Suppressor macrophage treated with lipopolysaccharide for 1 hour (primary cell): ENCODE data around the gene SNX18.
A peak's percentile ranks its signal among the peaks of the same experiment; 100 is the strongest.
"Not testable (repeated sequence)": the region's sequence is repeated elsewhere in the genome, so short reads cannot be mapped to it uniquely, and the experiment has no call there.

Experiments used
- DNase-seq, 3 donors: peaks; one replicate each; pipeline ENCODE4 v3.0.0-alpha.2; 2020 to 2022

The SNX18 gene, protein sequence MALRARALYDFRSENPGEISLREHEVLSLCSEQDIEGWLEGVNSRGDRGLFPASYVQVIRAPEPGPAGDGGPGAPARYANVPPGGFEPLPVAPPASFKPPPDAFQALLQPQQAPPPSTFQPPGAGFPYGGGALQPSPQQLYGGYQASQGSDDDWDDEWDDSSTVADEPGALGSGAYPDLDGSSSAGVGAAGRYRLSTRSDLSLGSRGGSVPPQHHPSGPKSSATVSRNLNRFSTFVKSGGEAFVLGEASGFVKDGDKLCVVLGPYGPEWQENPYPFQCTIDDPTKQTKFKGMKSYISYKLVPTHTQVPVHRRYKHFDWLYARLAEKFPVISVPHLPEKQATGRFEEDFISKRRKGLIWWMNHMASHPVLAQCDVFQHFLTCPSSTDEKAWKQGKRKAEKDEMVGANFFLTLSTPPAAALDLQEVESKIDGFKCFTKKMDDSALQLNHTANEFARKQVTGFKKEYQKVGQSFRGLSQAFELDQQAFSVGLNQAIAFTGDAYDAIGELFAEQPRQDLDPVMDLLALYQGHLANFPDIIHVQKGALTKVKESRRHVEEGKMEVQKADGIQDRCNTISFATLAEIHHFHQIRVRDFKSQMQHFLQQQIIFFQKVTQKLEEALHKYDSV

DNA sequence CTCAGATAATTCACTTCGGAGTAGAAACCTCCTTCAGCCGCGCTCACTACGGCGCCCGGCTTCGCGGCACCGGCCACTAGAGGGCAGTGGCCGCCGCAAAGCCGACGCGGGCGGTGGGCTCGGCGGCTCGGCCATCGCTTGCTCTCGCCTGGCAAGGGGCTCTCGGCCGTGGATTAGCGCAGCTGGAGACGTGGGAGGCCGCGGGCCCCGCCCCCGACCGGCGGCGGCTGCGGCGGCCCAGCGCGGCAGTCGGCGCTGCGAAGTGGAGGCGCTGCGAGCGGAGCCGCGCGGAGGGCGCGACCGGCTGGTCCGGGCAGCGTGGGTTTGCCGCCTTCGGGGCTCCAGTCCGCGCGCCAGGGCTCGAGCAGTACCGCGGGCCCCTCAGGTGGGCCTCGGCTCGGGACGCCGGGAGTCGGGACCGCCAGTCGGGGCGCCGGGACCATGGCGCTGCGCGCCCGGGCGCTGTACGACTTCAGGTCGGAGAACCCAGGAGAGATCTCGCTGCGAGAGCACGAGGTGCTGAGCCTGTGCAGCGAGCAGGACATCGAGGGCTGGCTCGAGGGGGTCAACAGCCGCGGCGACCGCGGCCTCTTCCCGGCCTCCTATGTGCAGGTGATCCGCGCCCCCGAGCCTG is at the start of gene SNX18:
Gene SNX18, plus strand, starts transcription at position 248 of the 634 bp plus-strand sequence. Its CDS starts 194 bp downstream, at position 442.
- peak; percentile 96 to 98 (median 98) for DNase-seq

DNA sequence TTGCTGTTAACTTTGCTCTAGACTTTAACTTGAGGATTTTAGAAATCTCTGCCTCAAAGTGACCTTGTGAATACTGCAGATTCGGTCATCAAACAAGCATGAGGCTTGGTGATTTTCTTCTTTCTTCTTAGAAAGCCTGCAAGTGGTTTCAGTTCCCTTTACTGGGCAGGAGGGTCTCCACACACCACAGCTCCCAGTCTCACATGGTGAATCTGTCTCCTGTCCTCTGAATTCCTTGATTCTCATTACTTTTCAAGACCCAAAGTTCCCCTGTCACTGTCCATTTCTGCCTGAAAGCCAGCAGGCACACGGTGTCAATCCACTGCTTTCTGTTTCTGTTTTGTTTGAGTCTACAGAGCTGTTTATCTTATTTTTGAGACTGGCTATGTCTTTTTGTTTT is 47.9 kb upstream of the SNX18 start:
- DNase-seq, result peak in 2 of 3 donors; percentile 9 to 22

DNA sequence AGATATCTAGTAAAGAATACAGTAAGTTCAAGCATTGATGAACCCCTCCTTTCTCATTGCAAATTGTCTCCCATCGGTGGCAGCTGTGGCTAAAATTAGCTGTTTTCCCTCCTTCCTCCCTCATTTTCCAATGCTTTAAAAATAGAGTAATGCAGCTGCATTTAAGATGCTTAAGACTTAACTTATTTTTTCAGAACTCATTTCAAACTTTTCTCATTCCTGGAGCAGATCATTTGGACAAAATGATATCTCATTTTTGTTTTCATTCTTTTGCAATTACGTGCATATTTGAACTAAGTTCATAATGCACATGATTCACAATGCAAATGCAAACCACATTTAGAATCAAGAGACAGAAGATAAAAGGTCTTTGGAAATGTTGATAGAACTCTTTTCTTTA is 47.4 kb upstream of the SNX18 start:
- DNase-seq, result no peak

DNA sequence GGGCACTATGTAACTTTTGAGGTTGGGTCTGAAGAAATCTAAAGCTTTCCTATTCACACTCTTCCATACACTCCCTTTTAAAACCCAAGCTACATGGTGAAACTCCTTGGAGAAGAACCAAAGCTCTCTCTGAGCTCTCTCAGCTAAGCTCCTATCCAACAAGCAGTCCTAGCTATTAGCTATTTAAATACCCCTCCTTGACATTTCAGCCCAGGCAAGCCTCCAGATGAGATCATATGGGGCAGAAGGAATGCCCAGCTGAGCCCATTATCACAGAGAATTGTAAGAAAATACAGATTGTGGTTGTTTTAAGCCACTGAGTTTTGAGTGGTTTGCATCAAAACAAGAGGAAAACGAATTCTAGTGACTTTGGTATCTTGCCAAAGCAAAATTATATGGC is 46.9 kb upstream of the SNX18 start:
- DNase-seq, result no peak

DNA sequence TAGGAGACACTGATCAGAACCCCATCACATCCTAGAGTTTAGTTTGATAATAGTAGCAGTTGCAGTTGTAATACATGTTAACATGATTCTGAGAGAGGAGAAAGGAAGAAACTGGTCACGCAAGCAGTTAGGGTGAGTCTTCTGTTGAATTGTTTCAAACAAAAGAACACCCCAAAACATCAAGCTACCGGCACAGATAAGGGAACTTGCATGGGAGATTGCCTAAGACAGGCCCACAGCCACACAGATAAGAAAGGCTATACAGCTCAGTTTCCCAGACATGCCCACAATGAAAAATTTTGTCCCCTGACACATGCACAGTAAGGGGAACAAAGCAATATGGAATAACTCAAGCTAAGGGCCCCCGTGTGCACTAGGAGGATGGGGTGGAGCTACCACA is 46.2 kb upstream of the SNX18 start:
- no peak for DNase-seq

DNA sequence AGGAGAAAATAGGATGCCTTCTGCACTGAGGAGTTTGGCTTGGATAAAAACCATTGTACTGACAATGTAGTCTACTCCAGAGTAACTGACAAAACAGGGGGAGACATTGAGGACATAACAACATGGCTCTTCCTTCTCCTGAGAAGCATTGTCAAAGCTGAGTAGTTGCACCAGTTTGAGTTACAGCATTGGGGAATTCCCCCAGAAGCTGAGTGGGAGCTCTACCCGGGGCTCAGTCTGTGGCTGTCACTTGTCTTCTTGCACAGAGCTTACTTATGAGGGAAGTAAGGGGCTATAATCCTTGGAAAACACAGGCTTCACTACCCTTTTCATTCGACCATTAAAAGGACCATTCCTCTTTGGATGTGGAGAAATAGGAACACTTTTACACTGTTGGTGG is 40.9 kb upstream of the SNX18 start:
- peak; percentile 62 to 67 (median 65) for DNase-seq

DNA sequence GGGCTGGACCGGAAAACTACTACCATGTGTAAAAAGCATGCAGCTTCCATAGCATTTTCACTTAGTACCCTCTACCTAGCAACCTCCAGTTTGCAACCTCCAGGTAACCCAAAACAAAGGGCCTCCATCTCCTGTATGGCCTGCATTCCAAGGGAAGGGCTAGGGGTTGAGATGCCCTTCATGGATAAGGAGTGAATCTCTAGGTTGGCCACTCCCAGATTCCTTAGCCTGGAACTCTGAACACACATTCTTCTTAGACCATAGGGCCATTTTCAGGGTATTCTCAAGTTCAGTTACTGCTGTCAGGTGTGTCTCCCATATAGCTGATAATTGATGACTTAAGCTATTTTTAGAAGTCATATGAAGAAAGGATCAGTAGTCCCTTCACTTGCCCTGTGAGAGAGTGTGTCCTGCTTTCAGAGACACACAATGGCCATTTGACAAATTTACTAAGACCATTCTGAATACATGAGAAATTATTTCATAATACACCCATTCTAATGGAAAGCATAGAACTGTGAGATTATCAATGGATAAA is 39.5 kb upstream of the SNX18 start:
- DNase-seq, result no peak

DNA sequence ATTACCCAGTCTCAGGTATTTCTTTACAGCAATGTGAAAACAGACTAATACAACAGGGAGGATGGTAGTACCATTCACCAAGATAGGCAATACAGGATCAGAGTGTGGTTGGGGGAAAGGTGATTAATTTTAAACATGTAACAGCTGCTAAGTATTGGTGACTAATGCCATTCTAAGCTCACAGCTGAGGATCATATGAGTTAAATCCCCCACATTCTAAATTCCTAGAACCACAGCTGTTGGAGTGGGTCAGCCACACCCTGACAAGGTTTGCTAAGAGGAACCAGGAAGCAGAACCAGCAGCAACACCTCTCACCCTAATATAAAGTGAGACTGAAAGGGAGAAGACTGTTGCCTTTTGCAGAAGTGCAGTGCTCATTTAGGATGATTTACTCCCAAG is 37.3 kb upstream of the SNX18 start:
- DNase-seq, result peak in 1 of 3 donors; percentile 25

DNA sequence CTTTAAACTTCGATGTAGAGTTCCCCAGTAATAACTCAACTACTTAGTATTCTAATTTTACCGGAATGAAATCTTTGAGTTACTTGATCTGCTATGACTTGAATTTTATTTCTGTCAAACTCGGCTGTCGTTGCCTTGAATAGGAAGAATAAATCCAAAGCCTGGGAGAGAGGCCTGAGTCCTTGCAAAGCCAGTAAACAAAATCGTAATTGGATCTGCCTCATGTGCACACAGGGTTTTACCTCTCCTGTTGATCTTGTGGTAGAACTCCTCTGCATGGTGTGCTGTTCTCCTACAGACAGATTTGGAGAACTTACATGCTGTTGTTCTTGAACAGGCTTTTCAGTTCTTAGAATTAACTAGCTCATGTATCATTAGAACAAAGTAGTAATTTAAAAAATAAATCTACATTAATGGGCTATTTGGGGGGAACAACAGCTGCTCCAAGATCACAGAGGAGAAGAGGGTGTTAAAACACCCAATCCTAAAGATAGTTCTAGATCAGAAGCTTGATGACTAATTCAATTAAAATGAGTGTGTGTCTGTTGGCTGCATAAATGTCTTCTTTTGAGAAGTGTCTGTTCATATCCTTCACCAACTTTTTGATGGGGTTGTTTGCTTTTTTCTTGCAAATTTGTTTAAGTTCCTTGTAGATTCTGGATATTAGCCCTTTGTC is 33.2 kb upstream of the SNX18 start:
- DNase-seq, result no peak

DNA sequence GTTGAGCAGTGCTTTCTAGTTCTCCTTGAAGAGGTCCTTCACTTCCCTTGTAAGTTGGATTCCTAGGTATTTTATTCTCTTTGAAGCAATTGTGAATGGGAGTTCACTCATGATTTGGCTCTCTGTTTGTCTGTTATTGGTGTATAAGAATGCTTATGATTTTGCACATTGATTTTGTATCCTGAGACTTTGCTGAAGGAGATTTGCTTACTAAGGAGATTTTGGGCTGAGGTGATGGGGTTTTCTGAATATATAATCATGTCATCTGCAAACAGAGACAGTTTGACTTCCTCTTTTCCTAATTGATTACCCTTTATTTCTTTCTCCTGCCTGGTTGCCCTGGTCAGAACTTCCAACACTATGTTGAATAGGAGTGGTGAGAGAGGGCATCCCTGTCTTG is 31.9 kb upstream of the SNX18 start:
- not testable (repeated sequence) for DNase-seq

DNA sequence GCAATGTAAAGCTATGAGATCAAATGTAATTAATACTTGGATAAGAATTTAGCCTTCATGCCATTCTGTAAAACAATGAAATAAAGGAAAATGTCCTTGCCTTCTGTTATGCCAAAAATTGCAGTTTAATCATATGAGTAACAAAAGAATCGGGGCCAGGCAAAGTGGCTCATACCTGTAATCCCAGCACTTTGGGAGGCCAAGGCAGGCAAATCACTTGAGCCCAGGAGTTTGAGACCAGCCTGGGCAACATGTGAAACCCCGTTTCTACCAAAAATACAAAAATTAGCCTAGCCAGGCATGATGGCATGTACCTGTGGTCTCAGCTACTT is 27.9 kb upstream of the SNX18 start:
- not testable (repeated sequence) for DNase-seq

DNA sequence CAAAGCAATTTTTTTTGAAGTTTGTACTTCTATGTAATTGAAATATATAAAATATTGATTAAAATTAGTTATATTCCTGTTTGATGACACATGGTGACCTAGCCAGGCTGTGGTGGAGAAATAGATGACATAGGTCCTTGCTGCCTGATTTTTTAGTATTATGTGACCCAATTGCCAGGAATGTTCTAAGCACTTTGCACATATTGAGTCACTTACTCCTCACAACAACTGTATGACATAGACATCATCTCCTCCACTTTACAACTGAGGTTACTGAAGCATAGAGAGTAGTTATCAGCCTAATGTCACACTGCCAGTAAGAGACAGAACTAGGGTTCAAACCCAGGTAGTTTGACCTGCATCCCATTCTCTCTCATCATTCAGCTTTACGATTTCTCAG is 26.2 kb upstream of the SNX18 start:
- no peak for DNase-seq

DNA sequence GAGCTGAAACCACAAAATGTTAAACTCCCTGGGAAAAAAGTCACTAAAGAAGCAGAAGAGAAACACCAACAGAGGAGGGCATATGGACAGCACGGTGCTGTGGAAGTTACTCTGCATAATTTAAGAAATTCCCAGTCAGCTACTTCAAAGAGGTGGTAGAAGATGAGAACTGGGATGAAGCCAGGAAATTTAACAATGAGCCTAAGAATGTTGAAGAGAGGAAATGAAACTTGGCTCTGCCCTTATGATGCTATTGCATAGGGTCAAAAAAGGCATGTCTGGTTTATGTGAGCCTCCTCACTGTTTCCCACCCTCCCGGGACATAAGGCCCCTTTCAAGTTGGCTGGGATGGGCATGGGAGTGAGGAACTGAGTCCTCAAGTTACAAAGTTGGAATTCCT is 25.4 kb upstream of the SNX18 start:
- peak in 1 of 3 donors; percentile 21 for DNase-seq

DNA sequence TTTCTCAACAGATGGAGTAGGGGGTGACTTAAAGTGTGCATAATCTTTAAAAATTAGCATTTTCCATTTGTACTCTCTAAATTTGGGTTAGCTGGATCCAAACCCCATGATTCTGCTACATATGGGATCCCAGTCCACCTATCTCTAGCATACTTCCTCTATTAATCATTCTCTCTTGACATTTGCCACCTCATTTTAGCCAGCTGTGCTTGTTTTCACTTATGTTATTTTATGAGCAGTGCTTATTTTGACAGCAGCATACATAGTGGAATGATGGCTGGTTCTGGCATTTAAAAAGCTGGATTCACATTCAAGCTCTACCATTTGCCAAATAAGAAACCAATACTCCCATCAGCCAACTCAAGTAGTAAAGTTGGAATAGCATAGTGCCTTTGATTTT is 22.5 kb upstream of the SNX18 start:
- DNase-seq, result no peak

DNA sequence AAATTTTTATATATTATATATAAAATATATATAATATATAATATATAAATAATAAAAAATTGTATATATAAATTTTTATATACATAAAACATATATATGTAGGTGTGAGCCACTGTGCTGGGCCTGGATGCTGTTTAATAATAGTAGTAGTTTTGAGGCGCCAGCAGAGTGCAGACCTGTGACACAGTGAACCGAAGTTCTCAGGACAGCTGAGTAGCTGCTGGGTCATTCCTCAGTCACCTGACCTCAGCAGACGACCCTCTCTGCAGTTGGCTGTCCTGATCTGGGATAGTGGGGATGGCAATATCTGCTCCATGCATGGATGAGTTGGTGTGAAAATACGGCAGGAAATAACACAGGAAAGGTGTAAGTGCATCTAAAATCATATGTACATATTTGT is 3.3 kb upstream of the SNX18 start:
- DNase-seq, result no peak

DNA sequence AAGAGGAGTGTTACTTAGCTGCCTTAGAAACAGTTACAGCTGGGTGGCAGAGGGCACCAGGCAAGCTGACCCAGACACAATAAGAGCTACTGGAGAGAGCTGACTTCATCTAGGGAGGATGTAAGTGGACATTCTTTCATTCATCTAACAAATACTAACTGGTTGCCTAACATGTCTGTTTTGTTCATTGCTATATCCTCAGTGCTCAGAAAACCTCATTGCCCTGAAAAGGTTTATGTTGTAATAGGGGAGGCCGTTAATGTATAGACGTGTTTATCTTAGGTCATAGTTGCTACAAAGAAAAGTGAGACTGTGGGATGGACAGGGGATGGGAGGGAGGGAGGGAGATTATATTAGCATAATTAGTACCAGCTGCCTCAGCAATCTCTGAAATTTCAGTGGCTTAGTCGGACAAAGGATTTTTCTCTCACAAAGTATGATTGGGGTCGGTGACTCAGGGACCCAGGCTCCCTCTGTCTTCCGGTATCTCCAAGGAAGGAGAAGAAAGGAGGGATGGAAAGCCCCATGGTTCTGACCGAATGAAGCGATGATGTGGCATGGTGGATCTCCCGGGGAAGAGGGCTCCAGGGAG is 2.6 kb upstream of the SNX18 start:
- DNase-seq, result peak in 1 of 3 donors; percentile 27

DNA sequence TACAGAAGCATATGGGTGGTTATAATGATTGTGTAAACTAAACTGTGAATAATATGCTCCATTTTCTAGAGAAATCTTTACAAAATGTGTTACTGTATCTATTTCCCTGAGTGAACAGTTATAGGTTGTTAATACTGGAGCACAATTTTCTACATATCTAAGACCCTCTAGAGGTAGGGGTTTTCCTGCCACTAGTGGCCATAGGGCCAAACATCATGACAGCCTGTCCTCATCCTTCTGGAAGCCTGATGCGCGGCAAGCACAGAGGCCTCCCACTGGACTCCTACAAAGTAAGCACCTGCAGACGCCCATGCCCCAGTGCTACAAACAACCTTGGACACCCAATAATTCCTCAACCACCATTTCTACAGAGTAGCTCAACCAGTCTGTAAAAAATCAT is 1.9 kb upstream of the SNX18 start:
- DNase-seq, result no peak

DNA sequence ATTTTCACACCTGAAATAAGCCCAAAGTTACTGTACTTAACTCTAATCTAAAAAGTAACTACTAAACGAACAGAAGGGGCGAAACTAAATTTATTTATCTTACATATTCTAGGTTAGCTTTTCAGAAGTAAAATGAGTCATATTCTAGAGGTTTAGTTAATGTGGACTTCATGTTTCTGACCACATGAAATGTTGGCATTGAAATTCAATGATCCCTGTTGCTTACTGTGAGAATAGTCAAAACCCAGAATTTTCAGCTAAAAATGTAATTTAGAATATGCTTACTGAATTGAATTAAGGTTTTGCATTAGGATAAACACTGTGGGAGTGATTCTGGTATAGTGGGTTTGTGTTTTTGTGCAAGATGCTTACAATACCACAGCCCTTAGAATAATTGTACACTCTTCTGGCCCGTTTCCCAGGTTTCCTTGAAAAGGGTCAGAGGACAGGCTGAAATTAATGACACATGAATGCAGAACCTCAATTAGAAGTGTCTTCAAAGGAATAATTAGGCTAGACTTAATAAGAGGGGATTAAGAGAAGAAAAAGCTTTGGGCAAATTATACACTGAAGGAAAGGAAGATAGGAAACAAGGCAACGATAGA is 1.4 kb upstream of the SNX18 start:
- DNase-seq, result no peak

DNA sequence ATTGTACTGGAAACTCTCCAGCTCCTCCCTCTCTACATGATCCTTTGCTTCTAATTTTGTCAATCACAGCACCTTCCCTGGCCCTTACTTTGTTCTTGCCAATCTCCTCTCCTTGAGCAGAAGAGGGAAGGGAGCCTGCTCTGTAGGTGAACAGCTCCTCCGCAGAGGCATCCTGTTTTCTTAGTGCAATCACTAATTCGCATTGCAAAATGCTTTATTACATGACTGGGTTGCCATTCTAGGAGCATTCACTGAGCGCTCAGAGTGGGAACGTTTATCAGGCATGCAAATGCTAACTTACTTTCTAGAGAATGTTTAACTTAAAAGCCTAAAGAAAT is 416 bp upstream of the SNX18 start:
- no peak for DNase-seq

DNA sequence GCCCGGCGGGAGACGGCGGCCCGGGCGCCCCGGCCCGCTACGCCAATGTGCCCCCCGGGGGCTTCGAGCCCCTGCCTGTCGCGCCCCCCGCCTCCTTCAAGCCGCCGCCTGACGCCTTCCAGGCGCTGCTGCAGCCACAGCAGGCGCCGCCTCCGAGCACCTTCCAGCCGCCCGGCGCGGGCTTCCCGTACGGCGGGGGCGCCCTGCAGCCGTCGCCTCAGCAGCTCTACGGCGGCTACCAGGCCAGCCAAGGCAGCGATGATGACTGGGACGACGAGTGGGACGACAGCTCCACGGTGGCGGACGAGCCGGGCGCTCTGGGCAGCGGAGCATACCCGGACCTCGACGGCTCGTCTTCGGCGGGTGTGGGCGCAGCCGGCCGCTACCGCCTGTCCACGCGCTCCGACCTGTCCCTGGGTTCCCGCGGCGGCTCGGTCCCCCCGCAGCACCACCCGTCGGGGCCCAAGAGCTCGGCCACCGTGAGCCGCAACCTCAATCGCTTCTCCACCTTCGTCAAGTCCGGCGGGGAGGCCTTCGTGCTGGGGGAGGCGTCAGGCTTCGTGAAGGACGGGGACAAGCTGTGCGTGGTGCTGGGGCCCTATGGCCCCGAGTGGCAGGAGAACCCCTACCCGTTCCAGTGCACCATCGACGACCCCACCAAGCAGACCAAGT is 723 bp downstream of the SNX18 start:
- DNase-seq, result peak; percentile 81 to 91 (median 85)

DNA sequence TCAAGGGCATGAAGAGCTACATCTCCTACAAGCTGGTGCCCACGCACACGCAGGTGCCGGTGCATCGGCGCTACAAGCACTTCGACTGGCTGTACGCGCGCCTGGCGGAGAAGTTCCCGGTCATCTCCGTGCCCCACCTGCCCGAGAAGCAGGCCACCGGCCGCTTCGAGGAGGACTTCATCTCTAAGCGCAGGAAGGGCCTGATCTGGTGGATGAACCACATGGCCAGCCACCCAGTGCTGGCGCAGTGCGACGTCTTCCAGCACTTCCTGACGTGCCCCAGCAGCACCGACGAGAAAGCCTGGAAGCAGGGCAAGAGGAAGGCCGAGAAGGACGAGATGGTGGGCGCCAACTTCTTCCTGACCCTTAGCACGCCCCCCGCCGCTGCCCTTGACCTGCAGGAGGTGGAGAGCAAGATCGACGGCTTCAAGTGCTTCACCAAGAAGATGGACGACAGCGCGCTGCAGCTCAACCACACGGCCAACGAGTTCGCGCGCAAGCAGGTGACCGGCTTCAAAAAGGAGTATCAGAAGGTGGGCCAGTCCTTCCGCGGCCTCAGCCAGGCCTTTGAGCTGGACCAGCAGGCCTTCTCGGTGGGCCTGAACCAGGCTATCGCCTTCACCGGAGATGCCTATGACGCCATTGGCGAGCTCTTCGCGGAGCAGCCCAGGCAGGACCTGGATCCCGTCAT is 1.4 kb downstream of the SNX18 start:
- no peak for DNase-seq
